Epidermal melanocyte (primary cell): ENCODE measurements around the gene FLACC1.
"Not testable (repeated sequence)": the region's sequence is repeated elsewhere in the genome, so short reads cannot be mapped to it uniquely, and the experiment has no call there.

ENCODE experiments used
- DNase-seq: peaks from one replicate; pipeline ENCODE4 v3.0.0; 2011; ENCODE audit warnings: low spot score; ENCODE audit not compliant: insufficient read length

The FLACC1 gene

DNA sequence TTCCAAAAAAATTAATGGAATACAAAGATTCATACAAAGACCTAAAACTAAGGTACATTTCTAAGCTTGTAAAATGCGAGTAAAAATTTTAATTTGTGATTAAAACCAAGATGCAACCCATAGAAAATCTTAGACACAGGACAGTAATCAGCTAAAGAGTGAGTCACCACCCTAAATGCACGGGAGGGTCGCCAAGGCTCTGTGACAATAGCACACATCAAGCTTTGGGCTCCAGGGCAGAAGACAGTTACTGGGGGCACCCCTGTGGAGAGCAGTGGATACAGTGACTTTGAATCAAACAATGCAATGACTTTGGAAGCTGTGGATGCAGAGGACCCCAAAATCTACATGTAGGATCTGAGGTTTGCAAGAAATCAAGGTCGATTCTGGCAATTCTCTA is 7.5 kb downstream of the FLACC1 start:
- DNase-seq: no peak

DNA sequence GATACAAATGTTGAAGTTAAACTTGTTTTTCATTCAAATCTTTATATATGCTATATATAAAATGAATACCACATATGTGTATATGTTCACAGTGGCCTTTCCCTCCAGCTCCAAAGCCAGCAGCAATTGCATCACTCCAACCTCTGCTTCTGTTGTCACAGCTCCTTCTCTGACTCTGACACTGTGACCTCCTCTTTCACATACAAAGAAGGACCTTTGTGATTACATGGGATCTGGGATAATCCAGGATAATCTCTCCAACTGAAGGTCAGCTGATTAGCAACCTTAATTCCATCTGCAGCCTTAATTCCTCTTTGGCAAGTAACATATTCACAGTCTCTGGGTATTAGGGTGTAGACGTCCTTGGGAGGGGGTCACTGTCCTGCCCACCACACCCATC is 8.4 kb downstream of the FLACC1 start:
- DNase-seq: no peak

DNA sequence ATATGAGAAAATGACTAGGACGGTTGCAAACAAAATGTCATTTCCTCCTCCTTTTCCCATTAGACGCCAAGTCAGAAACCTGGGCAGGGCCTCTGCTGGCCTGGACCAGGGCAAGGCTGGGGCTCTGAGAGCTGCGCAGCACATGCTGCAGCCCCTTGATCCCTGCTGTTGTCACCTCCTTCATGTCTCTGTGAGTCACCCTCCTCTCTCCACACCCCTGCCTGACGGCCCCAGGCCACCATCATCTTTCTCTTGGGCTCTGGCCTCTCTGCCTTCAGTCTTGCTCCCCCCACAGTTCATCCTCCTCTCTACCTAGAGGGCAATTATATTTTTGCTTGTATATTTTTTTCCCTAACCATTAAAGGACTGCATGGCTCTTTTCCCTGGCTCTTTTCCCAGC is 10.0 kb downstream of the FLACC1 start:
- no peak for DNase-seq

DNA sequence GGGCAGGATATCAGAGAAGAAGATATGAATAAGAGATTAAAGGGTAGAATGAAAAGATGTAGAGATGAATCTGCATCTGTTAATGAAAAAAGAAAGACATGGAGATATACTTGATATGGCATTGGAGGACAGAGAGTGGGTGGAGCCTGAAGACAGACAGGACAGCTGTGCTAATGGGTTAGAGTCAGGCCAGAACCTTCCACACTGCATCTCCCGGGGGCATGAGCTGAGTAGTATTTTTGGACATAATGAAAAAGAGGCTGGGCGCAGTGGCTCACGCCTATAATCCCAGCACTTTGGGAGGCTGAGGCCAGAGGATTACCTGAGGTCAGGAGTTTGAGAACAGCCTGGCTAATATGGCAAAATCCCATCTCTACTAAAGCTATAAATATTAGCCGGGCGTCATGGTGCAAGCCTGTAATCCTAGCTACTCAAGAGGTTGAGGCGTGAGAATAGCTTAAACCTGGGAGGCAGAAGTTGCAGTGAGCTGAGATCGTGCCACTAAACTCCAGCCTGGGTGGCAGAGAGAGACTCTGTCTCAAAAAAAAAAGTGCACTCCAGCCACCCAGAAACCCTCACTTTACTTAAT is 11.4 kb downstream of the FLACC1 start:
- DNase-seq: no peak

DNA sequence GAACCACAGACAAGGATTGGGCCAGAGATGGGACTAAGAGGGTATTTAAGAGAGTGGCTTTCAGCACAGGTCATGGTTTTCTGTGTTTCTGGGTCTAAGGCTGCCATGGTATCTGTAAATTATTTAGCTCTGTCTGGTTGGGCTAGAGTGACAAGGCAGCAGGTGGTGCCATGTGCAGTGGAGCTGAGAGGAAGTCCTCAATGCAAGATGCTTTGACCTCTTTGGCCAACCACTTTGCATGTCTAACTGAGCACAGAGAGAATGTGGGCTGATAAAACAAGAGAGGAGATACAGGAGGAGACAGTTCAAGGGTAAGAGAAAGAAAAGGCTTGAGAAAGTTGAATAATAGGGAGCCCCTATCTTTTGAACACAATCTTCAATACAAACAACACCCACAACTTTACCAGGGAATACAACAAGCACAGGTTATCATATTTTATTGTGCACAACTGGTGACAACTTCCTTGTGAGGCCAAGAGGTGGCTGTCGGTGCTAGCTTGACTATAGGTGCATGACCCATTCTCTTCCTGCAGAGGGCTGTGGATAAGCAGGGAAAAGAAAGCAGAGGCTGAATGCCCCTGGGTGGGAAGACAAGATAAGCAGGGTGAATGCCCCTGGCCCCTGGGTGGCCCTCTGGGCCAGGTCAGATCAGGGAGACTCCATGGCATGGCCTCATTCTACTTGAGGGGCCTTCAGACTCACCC is 12.3 kb downstream of the FLACC1 start:
- no peak for DNase-seq

DNA sequence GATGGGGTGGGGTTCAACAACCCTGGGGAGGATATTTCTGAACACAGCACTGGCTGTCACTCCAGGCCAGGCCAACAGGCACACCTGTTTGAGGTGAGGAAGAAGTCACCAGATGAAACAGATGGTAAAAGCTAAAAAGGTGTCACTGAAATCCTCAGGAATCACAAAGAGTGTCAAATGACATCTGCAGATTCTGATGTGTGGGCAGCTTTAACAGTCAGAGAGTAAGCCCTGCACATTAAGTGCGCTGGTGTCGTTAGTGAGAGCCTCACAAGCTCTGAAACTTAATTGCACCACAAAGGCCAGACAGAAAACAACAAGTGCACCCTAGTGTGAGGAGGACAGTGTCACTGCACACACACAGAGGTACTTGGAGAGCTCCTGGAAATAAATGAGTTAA is 13.6 kb downstream of the FLACC1 start:
- DNase-seq: no peak

DNA sequence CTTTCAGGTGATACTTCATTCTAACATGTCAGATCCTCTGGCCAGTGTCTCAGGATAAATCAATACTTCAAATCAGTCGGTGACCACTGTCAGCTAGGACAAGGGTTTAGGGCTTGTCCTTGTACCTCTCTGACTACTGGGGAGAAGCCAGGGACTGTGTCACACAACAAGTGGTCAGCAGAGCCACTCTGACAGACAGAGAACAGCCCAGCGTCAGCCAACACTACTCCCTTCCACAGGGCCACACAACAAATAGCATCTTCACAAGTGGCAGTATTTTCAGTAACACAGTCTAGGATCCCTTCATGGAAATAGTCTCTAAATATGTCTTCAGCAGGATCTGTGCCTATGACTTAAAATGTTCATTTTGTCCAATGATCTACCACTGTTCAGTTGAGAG is 14.2 kb downstream of the FLACC1 start:
- DNase-seq: no peak

DNA sequence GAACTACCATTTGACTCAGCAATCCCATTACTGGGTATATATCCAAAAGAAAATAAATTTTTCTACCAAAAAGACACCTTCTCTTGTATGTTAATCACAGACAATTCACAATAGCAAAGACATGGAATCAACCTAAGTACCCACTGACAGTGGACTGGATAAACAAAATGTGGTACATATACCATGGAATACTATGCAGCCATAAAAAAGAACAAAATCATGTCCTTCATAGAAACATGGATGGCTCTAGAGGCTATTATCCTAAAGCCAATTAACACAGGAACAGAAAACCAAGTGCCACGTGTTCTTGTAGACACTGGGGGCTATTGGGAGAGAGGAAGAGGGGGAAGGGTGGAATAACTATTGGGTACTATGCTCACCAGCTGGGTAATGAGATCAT is 27.7 kb downstream of the FLACC1 start:
- DNase-seq: no peak

DNA sequence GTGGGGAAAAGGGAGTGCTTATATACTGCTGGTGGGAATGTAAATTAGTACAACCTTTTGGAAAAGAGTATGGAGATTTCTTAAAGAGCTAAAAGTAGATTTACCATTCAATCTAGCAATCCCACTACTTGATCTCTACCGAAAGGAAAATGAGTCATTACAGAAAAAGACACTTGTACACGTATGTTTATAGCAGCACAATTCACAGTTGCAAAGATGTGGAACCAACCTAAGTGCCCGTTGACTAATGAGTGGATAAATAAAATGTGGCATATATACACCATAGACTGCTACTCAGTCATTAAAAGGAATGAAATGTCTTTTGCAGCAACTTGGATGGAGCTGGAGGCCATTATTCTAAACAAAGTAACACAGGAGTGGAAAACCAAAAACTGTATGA is 29.5 kb downstream of the FLACC1 start:
- no peak for DNase-seq

DNA sequence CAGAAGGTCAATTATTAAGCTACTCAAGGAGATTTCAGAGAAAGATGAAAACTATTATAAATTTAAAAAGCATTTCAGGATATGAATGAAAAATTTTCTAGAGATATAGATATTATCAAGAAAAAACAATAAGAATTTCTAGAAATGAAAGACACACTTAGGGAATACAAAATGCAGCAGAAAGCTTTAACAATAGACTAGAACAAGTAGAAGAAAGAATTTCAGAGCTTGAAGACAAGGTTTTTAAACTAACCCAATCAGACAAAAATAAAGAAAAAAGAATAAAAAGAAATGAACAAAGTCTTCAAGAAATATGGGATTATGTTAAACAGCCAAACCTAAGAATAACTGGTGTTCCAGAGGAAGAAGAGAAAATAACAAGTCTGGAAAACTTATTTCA is 34.4 kb downstream of the FLACC1 start:
- no peak for DNase-seq

DNA sequence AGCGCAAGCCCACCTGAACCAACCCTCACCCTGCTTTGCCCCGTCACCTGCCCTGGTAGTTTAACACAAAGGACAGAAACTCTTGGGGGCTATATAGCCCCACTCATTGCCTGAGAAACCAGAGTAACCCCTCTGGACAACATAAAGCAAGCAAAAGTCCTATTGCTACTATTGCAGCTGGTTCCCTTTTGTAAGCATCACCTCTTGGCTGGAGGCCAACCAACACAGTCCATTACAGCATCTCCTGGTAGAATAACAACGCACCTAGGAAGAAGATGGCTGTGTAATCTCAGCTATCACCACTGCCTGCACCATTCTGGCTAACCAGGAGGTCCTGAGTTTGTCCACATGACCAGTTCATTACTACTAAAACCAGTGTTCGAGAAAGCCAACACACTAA is 36.4 kb downstream of the FLACC1 start:
- DNase-seq: no peak

DNA sequence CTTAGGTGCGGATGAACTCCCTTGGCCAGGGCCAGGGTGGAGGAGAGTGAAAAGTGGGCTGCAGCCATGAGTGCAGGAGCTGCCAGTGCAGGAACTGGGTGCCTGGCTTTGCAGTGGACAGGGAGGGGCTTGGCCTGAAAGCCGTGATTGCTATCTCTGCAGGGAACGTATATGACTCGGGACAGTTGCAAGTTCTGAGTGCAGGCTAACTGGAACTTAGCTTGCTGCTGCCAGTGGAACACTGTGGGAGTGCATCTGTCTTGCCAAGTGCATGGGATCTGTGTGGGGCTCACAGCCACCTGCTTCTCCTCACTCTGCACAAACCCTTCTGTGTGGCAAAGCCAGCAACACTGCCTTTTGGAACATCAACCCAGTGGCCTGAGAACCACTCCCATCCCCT is 36.9 kb downstream of the FLACC1 start:
- DNase-seq: no peak

DNA sequence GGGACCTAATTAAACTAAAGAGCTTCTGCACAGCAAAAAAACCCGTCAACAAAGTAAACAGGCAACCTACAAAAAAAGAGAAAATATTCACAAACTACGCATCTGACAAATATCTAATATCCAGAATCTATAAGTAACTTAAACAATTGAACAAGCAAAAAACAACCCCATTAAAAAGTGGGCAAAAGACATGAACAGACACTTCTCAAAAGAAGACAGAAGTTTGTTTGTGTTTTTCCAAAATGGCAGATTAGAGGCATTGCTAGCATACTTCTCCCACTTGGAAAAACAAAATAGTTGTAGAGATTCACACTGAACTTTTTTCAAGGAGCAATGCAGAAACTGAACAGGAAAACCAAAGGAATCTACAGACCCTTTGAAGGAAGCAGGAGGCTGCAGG is 37.6 kb downstream of the FLACC1 start:
- no peak for DNase-seq

DNA sequence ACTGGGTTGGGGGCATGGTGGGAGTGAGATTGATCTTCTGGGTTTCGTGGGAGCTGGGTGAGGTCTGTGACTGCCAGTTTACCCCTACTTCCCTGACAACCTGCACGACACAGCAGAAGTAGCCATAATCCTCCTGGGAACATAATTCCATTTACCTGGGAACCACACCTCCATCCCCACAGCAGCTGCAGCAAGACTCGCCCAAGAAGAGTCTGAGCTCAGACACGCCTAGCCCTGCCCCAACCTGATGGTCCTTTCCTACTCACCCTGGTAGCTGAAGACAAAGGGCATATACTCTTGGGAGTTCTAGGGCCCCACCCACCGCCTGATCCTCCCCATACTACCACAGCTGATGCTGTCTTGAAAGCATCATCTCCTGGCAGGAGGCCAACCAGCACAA is 43.8 kb downstream of the FLACC1 start:
- DNase-seq: no peak

DNA sequence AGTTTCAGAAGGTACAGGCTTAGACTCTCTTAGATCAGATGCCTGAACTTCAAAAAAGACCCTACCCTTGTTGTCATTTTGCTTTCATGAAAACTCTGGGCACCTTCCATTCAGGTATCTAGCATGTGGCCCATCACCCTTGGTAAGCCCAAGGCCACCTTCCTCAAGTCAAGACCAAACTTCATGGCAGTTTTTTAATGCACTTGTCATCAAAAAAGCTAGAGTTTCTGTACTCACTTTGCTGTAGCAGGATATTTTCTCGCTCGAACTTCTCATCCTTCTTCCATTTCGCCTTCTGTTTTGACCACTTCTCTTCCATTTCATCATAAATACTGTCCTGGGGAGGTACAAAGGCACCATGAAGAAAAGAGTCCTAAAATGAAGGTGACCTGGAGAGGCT is 48.2 kb downstream of the FLACC1 start:
- DNase-seq: no peak

DNA sequence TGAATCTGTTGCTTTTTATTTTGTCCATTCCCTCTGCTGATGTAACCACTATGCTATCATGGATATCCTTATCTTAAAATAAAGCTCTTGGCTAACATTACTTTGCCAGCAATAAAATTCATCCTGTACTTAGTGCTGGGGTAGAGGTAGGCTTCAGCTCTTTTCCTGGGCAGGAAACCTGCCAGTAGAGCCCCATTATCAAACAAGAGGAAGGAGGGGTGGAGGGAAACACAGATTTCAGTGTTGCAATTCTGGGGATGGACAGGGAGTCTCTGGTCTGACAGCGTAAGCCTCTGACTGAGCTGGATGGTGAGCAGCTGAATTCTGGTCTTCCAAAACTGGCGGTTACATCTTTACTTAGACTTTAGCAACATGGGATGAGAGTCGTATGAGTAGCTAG is 49.3 kb downstream of the FLACC1 start:
- DNase-seq: no peak

DNA sequence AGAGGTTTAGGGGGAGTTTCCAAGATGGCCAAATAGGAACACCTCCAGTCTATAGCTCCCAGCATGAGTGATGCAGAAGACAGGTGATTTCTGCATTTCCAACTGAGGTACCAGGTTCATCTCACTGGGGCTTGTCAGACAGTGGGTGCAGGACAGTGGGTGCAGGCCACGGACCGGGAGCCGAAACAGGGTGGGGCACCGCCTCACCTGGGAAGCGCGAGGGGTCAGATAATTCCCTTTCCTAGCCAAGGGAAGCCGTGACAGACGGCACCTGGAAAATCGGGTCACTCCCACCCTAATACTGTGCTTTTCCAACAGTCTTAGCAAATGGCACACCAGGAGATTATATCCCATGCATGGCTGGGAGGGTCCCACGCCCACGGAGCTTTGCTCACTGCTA is 57.2 kb downstream of the FLACC1 start:
- DNase-seq: not testable (repeated sequence)

DNA sequence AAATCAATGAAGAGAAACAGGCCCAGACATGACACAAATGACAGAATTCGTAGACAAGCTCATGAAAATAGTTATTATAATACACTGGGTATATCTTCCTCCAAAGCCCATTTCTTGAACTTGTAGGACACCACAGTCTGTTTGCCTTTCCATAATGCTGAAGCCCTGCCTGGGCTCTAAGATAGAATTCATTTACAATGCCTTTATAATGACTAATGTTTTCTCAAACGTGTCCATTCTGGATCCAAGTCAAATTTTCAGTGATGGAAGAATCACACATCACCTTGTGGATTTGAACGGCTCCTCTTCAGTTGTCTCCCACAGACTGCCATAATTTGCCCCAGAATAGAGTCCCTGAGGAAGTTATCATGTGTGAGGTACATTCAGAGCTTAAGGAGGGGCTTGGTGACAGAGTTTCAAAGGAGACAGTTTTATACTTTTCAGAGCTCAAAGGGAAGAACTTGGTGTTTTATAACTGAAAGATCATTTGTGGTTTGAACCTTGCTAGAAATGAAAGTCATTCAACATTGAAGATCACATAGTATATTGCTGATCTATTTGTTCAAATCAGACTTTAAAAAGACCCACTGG is 58.6 kb downstream of the FLACC1 start:
- no peak for DNase-seq

DNA sequence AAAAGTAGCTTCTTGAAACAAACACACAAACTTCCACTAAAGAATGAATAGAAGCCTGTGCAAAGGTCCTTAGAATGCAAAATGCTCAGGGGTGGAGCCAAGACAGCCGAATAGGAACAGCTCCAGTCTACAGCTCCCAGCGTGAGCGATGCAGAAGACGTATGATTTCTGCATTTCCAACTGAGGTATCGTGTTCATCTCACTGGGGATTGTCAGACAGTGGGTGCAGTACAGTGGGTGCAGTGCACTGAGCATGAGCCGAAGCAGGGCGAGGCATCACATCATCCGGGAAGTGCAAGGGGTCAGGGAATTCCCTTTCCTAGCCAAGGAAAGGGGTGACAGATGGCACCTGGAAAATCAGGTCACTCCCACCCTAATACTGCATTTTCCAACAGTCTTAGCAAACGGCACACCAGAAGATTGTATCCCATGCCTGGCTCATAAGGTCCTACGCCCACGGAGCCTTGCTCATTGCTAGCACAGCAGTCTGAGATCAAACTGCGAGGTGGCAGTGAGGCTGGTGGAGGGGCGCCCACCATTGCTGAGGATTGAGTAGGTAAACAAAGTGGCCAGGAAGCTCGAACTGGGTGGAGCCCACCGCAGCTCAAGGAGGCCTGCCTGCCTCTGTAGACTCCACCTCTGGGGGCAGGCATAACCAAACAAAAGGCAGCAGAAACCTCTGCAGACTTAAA is 66.5 kb downstream of the FLACC1 start:
- not testable (repeated sequence) for DNase-seq

DNA sequence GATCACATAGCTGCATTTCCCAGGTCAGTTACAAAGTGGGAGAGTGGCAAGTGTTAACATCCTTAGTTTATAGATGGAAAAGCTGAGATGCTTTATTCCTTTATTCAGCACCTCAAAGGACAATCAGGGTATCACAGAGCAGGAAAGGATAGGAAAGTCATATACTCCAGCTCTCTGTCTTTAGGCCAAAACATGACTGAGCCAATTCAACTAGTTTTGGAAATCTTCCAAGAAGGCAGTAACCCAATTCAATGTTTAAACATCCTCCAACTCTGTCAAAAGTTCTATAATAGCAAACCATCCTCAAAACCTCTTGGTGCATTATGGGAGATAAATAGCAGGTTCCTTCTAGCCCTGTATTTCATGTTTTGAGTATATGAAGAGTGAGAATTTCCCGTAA is 71.6 kb downstream of the FLACC1 start:
- no peak for DNase-seq

DNA sequence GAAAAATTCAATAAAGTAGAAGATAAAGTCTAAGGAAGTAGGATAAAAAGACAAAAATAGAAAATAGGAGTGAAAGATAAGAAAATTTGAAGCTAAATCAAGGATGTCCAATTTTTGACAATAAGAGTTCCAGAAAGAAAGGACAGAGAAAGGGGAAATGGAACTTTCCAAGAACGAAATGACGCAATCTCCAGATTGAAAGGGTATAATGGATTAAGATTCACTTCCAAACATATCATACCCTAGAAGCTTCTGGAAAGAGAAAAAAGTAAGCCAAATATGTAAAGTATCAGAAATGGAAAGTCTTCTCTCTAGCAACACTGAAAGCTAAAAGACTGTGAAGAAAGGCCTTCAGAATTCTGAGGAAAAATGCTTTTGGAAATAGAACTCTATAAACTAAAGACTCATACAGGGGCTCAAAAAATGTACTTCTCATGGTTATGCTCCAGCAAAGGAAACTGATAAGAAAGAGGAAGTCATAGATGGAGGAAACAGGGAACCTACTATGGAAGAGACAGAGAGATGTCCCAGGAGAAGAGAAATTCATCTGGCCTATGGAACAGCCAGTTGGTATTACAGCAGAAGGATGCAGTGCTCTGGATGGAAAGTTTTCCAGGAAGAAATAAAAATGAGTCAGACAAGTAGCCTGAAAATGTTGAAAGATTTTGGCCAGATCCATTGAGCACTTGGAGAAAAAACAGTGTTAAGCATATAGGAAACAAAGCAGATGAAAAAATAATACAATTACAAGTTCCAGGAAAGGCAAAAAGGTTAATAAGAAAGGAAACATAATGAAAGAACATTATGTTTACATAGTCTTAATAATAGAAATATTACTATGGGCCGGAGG is 76.7 kb downstream of the FLACC1 start:
- DNase-seq: no peak

DNA sequence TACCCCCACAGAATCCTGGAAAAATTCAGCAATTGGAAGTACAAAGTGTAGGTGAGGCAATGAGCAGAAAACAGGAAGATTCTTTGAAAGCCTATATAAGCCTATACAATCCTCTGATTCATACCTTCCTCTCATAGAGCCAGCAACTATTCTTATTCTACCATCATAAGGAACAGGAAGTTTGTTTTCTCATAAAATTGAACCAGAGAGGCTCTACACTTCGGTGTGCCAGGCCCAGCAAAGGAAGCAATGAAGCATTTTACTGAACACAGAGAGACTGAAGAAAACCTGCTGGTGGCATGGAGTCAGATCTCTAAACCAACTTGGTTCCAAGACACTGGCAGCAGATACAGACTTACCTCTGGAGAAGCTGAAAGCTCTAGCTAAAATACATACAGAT is 78.1 kb downstream of the FLACC1 start:
- DNase-seq: no peak
